Posterior vena cava (tissue), 2 donors: ENCODE results near the gene BAD. TPM values are rescaled to one million over a fixed set of nuclear protein-coding genes. Genes with fewer than 3 reads are reported as not detected.
A peak's percentile ranks its signal among the peaks of the same experiment; 100 is the strongest.
"Not testable (repeated sequence)": the region's sequence is repeated elsewhere in the genome, so short reads cannot be mapped to it uniquely, and the experiment has no call there.

Experiments
- DNase-seq: peaks from one replicate; pipeline ENCODE4 v3.0.0-alpha.2; 2020; ENCODE audit warnings: low spot score
- intact Hi-C, 2 donors: fragments of 100-400 bp; cut with DNase I; formaldehyde crosslinking; loops; one replicate each; pipeline versions ENCODE4 v1.14.1 to v1.14.2; 2022 to 2023
- total RNA-seq, 2 donors: library from RNA; stranded (reverse); fragmentation: NEBNext Ultra II Directional; extraction: Animal tissue kit (Norgen Biotek cat#: 25700); gene quantifications; one replicate each; pipeline ENCODE4 v1.2.1, GENCODE V29; 2021
- donor health status: DM: yes; HTN: yes; CAD: no.
- donor health status: DM: yes; HTN: yes; CAD: no.

Gene BAD
- total RNA-seq, 2 donors from 2014 or later: 49.6 to 57.3 TPM

DNA sequence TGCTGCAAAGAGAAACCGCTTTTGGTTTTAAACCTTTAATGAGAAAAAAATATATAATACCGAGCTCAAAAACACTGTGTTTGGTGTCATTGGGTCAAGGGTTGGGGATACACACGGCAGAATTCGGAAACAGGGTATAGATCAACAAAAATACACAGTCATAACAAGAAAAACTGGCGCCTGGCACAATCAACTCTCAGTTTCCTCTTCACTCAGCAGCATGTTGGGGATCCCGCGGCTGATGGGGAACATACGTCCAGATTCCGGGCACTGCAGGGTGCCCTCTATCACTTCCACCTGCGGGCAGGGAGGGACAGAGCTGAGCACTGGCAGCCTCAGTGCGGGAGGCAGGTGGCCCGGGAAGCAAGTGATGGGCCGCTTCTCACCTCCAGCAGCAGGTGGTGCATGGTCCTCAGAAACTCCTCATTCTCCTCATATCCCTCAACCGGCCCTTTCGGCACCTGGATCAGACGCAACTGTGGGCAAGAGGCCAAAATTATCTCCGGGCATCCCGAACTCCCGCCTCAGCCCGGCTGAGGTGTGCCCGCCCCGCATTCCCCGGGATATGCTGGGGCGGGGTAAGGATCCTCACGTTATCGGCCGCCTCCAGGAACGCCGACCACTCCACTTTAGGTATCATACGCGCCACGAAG is 32.3 kb upstream of the BAD start:
- no peak for DNase-seq
- intact Hi-C loops: no loop called here

DNA sequence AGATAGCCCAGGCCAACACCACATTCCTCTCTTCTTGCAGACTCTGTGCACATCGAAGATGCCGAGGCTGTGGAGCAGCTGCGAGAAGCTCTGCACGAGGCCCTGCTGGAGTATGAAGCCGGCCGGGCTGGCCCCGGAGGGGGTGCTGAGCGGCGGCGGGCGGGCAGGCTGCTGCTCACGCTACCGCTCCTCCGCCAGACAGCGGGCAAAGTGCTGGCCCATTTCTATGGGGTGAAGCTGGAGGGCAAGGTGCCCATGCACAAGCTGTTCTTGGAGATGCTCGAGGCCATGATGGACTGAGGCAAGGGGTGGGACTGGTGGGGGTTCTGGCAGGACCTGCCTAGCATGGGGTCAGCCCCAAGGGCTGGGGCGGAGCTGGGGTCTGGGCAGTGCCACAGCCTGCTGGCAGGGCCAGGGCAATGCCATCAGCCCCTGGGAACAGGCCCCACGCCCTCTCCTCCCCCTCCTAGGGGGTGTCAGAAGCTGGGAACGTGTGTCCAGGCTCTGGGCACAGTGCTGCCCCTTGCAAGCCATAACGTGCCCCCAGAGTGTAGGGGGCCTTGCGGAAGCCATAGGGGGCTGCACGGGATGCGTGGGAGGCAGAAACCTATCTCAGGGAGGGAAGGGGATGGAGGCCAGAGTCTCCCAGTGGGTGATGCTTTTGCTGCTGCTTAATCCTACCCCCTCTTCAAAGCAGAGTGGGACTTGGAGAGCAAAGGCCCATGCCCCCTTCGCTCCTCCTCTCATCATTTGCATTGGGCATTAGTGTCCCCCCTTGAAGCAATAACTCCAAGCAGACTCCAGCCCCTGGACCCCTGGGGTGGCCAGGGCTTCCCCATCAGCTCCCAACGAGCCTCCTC is 31.4 kb upstream of the BAD start:
- DNase-seq: peak; percentile 69
- intact Hi-C loops: not testable (repeated sequence)

DNA sequence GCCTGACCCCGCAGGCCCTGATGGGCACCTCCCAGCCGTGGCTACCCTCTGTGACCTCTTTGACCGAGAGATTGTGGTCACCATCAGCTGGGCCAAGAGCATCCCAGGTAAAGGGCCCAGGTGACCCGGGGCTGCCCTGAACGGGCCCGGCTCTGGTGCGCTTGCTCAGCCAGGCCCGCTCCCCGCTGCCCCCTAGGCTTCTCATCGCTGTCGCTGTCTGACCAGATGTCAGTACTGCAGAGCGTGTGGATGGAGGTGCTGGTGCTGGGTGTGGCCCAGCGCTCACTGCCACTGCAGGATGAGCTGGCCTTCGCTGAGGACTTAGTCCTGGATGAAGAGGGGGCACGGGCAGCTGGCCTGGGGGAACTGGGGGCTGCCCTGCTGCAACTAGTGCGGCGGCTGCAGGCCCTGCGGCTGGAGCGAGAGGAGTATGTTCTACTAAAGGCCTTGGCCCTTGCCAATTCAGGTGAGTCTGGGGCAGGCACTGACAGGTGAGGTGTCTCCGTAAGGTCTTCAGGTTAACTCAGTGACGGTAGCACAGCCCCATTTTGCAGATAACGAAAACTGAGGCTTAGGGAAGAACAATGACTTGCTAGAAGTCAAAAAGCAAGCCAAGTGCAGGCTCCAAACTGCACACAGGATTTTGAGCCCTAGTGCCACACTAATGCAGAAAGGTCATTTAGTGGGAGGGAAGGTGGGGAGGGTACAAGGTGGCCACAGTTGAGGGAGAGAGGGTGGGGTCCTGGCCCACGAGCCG is 30.5 kb upstream of the BAD start:
- DNase-seq: peak; percentile 71
- intact Hi-C loops: loop anchor here in 1 of 2 donors (5.0 kb wide), 1 partner anchor 37 kb away; no protein-coding TSS in a partner anchor

DNA sequence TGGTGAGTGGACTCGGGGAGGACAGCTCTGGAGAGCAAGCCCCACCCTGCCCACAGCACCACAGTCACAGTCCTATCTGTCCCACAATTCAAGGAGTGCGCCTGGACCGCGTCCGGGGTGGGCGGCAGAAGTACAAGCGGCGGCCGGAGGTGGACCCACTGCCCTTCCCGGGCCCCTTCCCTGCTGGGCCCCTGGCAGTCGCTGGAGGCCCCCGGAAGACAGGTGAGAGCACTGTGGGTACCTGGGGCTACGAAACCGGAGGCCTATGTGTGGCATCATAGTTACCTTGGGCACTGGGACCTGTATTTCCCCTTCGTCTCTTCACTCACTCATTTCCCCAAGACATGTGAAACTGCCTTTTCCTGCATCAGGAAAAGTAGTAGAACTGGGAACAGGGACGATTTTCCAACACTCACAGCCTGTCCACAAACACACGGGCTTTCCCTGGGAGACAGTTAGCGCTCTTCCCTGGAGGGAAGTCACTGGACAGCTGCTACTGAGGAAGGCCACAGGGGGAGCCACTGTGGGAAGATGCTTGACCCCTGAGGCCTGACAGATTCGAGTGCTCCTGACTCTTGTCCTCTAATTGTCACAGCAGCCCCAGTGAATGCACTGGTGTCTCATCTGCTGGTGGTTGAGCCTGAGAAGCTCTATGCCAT is 29.8 kb upstream of the BAD start:
- no peak for DNase-seq
- intact Hi-C loops: loop anchor here in 1 of 2 donors (5.0 kb wide), 1 partner anchor 38 kb away; no protein-coding TSS in a partner anchor

DNA sequence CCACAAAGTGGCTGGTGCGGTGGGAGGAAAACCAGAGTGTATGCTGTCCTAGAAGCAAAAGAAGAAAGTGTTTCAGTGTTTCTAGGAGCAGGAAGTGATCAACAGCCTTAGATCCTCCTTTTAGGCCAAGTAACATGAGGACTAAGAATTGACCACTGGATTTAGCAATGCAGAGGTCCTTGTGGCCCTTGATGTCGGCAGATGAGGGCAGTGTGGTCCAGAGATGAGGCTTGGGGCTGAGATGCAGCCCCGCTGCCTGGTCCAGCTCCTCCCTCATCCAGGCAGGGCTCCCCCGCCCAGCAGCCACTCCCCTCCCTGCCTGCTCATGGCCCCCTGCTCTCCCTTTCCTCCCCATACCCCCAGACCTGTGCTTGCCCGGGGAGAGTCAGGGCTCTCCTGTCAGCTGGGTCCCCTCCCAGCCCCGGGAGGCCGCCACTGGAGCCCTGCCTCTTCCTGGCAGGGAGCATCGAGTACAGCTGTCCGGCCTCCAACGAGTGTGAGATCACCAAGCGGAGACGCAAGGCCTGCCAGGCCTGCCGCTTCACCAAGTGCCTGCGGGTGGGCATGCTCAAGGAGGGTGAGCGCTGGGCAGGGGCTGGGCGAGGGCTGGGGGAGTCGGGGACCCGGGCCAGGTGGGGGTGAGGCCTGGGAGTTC is 29.2 kb upstream of the BAD start:
- intact Hi-C loops: loop anchor here in 1 of 2 donors (5.0 kb wide), 1 partner anchor 39 kb away; no protein-coding TSS in a partner anchor

DNA sequence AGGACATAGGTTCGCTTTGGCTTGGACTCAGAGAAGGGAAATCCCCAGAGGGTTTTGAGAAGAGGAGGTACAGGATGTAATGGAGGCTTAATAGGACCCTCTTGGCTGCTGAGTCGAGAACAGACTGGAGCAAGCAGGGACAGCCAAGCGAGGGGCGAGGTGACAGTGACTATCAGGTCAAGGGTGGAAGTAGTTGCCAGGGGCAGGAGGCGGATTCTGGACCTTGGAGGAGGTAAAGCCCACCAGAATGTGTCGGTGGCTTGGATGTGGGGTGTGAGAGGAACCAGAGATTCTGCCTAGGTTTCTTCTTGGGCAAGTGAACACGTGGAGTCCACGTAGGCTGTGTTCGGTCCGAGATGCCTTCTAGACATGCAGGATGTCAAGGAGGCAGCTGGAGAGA is 28.5 kb upstream of the BAD start:
- DNase-seq: peak; percentile 44
- intact Hi-C loops: loop anchor here in 1 of 2 donors (5.0 kb wide), 1 partner anchor 39 kb away; no protein-coding TSS in a partner anchor

More for the DNA sequence above, 29.2 kb upstream of the BAD start:
- DNase-seq: peak; percentile 92

DNA sequence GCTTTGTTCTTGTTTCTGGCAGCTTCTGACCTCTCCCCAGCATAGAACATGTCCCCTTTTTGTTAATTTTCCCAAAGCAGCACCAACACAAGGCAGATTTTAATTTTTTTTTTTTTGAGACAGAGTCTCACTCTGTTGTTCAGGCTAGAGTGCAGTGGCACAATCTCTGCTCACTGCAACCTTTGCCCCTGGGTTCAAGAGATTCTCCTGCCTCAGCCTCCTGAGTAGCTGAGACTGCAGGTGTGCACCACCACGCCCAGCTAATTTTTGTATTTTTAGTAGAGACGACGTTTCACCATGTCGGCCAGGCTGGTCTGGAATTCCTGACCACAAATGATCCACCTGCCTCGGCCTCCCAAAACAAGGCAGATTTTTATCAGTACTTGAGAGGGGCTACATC is 23.3 kb upstream of the BAD start:
- DNase-seq: not testable (repeated sequence)
- intact Hi-C loops: loop anchor here in 1 of 2 donors (10.0 kb wide), 1 partner anchor 63 kb away; the partner anchor contains the start of genes FKBP2 and PPP1R14B

DNA sequence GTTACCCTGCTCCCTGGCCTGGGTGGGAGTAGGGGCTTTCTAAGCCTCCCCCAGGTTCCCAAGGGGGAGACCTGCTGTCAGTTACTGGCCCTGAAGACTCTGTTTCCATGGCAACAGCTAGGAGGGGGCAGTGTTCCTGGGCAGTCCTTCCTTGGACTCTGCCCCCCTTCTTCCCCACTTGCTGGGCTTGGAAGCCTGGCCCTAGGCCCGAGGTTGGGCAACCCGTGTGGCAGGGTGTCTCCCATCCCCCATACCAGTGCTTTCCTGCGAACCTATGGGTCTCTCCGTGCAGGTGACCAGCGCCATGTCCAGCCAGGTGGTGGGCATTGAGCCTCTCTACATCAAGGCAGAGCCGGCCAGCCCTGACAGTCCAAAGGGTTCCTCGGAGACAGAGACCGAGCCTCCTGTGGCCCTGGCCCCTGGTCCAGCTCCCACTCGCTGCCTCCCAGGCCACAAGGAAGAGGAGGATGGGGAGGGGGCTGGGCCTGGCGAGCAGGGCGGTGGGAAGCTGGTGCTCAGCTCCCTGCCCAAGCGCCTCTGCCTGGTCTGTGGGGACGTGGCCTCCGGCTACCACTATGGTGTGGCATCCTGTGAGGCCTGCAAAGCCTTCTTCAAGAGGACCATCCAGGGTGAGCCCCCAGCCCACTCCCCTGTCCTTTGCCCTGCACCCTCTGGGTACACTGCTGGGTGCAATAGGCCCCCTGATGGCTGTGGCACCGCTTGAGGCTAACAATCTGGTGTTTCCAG is 22.6 kb upstream of the BAD start:
- intact Hi-C loops: loop anchor here in 1 of 2 donors (10.0 kb wide), 1 partner anchor 62 kb away; the partner anchor contains the start of genes FKBP2 and PPP1R14B
- no peak for DNase-seq

DNA sequence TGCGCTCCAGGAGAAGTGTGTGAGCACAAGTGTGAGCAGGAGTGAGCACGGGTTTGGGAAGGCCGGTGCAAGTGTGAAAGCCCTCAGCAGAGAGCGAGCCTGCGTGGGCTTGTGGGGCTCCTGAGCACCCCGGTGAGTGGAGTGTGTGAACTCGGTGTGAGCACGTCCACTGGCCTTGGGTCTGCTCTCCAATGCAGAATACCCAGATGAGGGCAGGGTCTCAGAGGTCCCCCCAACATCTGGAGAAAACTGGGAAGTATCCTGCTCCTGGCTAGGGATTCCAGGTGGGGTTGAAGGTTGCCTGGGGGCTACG is 22.1 kb upstream of the BAD start:
- DNase-seq: no peak
- intact Hi-C loops: loop anchor here in 1 of 2 donors (10.0 kb wide), 1 partner anchor 62 kb away; the partner anchor contains the start of genes FKBP2 and PPP1R14B

DNA sequence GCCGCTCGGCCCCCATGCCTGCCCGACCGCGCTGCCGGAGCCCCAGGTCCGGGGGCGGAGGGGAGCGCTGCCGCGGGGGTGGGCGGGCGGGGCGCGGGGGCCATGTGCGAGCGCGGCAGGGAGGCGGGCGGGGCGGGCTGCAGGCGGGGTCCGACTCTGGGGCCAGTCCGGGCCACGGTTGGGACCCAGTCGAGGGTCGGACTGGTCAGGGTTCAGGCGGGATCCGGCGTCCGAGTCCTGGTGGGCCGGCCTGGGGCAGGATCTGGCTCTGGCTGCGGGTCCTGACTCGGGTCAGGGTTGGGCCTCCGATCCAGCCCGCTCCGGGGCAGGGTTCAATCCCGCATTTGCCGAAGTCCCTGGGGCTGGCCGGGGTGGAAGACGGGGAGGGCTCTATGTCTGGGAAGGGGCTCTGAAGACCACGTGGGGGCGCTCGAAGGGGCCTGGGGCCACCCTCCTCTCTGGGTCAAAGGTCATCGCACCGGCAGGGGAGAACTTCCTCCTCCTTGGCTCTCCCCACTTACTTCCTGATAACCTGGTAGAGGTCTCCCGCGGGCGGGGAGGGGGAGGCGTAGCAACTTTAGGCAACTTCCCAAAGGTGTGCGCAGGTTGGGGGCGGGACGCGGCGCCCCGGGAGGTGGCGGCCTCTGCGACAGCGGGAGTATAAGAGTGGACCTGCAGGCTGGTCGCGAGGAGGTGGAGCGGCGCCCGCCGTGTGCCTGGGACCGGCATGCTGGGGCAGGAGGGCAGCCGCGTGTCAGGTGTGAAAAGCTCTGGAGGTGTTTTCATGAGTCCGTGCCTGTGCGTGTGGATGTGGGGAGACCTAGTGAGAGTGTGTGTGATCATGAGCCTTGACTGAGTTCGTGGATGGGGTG is 21.5 kb upstream of the BAD start:
- intact Hi-C loops: loop anchor here in 1 of 2 donors (10.0 kb wide), 1 partner anchor 61 kb away; the partner anchor contains the start of genes FKBP2 and PPP1R14B
- peak; percentile 90 for DNase-seq

DNA sequence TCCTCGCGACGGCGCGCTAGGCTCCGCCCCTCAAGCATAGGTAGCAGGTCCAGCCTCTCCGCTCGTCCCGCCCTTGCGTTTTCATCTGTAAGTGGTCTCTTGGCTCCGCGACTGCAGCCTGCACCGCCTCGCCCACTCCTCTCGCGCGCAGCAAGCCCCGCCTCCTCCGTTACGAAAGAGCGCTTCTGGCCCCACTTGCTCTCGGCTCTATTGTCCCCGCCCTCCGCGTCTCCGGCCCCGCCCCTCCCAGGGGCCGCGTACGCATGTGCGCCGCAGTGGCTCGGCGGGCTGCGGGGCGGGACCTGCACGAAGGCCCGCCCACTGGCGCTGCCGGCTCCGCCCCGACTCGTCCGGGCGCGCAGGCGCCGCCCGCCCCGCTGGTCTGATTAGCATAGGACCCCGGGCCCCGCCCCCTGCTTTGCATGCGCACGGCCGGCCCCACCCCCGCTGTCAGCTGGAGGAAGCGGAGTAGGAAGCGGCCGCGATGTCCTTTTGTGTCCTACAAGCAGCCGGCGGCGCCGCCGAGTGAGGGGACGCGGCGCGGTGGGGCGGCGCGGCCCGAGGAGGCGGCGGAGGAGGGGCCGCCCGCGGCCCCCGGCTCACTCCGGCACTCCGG is 20.7 kb upstream of the BAD start, which contains the start of gene ESRRA:
Gene ESRRA, plus strand, starts transcription at position 450 of the 616 bp plus-strand sequence. CDS start 1,656 bp downstream, outside the sequence.
- DNase-seq: peak; percentile 100
- intact Hi-C loops: loop anchor here in 1 of 2 donors (10.0 kb wide), 1 partner anchor 60 kb away; the partner anchor contains the start of genes FKBP2 and PPP1R14B

DNA sequence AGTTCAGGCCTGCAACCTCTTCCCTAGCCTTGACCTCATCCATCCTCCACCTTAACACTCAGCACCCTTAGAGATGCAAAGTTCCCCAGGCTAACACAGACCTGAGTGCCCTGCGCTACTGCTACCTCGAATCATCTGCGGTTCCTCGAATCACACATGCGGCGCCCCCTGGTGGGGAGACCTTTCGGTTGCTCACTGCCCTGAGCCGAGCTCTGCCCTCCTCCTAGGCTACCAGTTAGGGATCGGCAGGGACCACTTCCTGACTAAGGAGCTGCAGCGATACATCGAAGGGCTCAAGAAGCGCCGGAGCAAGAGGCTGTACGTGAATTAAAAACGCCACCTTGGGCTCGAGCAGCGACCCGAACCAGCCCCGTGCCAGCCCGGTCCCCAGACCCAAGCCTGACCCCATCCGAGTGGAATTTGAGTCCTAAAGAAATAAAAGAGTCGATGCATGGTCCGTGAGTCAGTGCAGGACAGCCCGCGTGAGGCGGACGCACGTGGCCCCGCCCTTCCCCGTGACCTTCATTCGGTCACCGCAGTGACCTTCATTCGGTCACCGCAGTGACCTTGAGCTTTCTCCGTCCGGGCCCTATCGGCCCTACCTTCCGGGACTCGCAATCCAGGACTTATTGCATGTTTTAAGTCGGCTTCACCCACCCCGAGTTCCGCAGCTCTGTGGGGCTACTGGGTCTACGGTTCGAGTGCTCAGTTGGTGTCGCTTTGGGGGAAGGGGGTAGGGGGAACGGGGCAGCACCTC is 20.0 kb upstream of the BAD start:
- peak; percentile 98 for DNase-seq
- intact Hi-C loops: loop anchor here (5.0 to 10.0 kb wide), 2 partner anchors 60 to 97 kb away; partner anchors contain the start of genes FERMT3 (in 1 of the 2), FKBP2 (in 1 of the 2) and PPP1R14B (in 1 of the 2)

DNA sequence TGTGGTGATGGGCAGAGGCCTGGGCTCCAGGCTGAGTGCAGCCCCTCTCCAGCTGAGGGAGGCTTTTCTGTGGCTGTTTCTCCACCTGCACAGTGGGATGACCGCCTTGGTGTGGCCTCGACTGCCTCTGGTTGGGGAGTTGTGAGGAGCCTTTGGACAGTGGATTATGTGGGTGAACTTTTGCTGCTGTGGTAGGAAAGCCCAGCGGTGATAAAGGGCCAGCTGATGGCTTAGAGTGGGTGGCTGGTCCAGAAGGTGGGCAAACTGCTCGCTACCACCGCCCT is 19.5 kb upstream of the BAD start:
- DNase-seq: peak; percentile 78
- intact Hi-C loops: loop anchor here (5.0 to 10.0 kb wide), 2 partner anchors 59 to 97 kb away; partner anchors contain the start of genes FERMT3 (in 1 of the 2), FKBP2 (in 1 of the 2) and PPP1R14B (in 1 of the 2)

DNA sequence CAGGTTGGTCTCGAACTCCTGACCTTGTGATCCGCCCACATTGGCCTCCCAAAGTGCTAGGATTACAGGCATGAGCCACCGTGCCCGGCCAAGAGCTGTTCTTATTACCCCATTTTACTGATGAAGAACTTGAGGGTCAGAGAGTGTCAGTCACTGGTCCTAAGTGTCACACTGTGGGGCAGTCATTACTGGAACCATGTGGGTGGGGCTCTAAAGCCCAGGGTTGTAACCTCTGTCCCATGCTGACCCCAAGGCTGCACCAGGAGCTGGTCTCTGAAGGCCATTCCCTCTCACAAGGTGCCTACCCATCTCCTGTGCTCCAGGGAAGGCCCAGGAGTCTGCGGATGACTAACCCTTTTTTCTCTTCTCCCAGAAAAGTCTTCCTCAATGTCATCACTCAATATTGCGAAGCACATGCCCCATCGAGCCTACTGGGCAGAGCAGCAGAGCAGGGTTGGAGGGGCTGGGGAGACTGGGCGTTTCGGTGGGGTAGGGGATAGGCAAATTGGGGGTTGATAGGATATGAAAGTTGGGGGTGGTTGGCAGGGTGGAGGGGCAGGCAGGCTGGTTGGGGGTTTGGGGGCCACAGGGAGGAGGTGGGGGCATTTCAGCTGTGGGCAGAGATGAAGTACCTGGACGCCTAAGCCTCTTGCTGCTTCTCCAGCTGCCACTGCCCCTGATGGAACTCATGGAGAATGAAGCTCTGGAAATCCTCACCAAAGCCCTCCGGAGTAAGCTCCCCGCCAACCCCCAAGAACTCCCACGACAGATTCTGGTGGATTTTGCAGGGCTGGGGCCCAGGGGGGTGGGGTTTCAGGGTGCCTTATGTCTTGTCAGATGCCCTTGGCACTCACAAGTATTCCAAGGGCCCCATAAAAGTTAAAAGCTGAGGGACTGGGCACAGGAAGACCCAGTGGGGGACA is 18.9 kb upstream of the BAD start:
- DNase-seq: peak; percentile 70
- intact Hi-C loops: loop anchor here (5.0 to 10.0 kb wide), 2 partner anchors 59 to 96 kb away; partner anchors contain the start of genes FERMT3 (in 1 of the 2), FKBP2 (in 1 of the 2) and PPP1R14B (in 1 of the 2)
